ENCODE results near the gene SH3RF3.

DNA sequence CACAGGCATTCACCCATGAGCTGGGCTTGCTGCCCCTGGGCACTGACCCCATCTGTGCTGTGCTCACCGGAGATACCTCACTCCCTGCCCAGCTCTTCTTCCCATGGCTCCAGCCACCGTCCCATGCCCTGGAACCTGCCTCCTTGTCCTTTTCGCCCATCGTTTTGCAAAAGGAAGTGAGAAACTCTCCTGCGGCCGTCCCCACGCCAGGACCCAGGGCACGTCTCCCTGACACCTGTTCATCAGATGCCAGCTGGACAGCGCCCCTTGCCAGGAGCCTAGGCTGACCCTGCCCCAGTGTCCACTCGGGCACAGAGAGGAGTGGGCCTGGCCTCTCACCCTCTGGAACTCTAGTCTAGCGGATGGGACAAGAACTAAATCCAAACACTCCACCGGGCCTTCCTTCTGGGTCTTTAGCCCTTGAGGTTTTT lies 246.1 kb downstream of the SH3RF3 start:
- TF ChIP-seq, protein P1, sequence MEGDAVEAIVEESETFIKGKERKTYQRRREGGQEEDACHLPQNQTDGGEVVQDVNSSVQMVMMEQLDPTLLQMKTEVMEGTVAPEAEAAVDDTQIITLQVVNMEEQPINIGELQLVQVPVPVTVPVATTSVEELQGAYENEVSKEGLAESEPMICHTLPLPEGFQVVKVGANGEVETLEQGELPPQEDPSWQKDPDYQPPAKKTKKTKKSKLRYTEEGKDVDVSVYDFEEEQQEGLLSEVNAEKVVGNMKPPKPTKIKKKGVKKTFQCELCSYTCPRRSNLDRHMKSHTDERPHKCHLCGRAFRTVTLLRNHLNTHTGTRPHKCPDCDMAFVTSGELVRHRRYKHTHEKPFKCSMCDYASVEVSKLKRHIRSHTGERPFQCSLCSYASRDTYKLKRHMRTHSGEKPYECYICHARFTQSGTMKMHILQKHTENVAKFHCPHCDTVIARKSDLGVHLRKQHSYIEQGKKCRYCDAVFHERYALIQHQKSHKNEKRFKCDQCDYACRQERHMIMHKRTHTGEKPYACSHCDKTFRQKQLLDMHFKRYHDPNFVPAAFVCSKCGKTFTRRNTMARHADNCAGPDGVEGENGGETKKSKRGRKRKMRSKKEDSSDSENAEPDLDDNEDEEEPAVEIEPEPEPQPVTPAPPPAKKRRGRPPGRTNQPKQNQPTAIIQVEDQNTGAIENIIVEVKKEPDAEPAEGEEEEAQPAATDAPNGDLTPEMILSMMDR (IDR thresholded peaks at IDR 0.05) = no peak
- TF ChIP-seq POLR2AphosphoS5 (IDR thresholded peaks at IDR 0.05; ENCODE audit: insufficient read depth in 1 of 2, low read depth in 1 of 2) = no peak

All from vagina (tissue), 2 donors.